Stimulated activated CD4-positive, alpha-beta T cell treated with anti-CD3 and anti-CD28 coated beads, Interleukin-4, amount 100 ng/mL, for 48 hours (primary cell): ENCODE data around the gene TCOF1.

Source experiments
- DNase-seq, 2 donors: peaks; one replicate each; pipeline ENCODE4 v3.0.0-alpha.2; 2020; ENCODE audit warnings: low read depth in 2 of 2

TCOF1 gene

GRCh38 chr5:150357326-150358260 lies at the start of gene TCOF1:
TSS of gene TCOF1 (plus strand) at chr5:150357697. CDS start at chr5:150357747, 50 bp downstream.
- peak; percentile 94 to 96 for DNase-seq

- no peak for DNase-seq
Observed at GRCh38 chr5:150309101-150309885, 48.2 kb upstream of the TCOF1 start.

- DNase-seq, result no peak
Observed at GRCh38 chr5:150309886-150310239, 47.6 kb upstream of the TCOF1 start.

- DNase-seq, result no peak
Observed at GRCh38 chr5:150310246-150310645, 47.3 kb upstream of the TCOF1 start.

- DNase-seq, result no peak
Observed at GRCh38 chr5:150311015-150311692, 46.3 kb upstream of the TCOF1 start.

- no peak for DNase-seq
Observed at GRCh38 chr5:150312518-150312917, 45.0 kb upstream of the TCOF1 start.

GRCh38 chr5:150313501-150313900 lies 44.0 kb upstream of the TCOF1 start:
- DNase-seq, result no peak

- no peak for DNase-seq
Observed at GRCh38 chr5:150313921-150314716, 43.4 kb upstream of the TCOF1 start.

GRCh38 chr5:150315245-150315644 lies 42.3 kb upstream of the TCOF1 start:
- no peak for DNase-seq

GRCh38 chr5:150316320-150316719 lies 41.2 kb upstream of the TCOF1 start:
- DNase-seq, result no peak

GRCh38 chr5:150317048-150318003 lies 40.2 kb upstream of the TCOF1 start:
- peak in 1 of 2 donors; percentile 2 for DNase-seq

GRCh38 chr5:150318613-150319483 lies 38.6 kb upstream of the TCOF1 start:
- DNase-seq, result no peak

GRCh38 chr5:150319484-150319790 lies 38.1 kb upstream of the TCOF1 start:
- DNase-seq, result no peak

GRCh38 chr5:150320044-150320613 lies 37.4 kb upstream of the TCOF1 start:
- DNase-seq, result no peak

GRCh38 chr5:150321211-150321610 lies 36.3 kb upstream of the TCOF1 start:
- DNase-seq, result no peak

- DNase-seq, result no peak
Observed at GRCh38 chr5:150321784-150322183, 35.7 kb upstream of the TCOF1 start.

- no peak for DNase-seq
Observed at GRCh38 chr5:150322202-150322601, 35.3 kb upstream of the TCOF1 start.

- no peak for DNase-seq
Observed at GRCh38 chr5:150323092-150323491, 34.4 kb upstream of the TCOF1 start.

- DNase-seq, result no peak
Observed at GRCh38 chr5:150323819-150324218, 33.7 kb upstream of the TCOF1 start.
